Measurements from ENCODE around the gene RUVBL2. TPM values are rescaled to one million over a fixed set of nuclear protein-coding genes. Genes with fewer than 3 reads are reported as not detected.
"Not testable (repeated sequence)": the region's sequence is repeated elsewhere in the genome, so short reads cannot be mapped to it uniquely, and the experiment has no call there.

Gene RUVBL2
- total and polyA plus RNA-seq, 8 donors = 0.58 to 96.0 (median 61.2) TPM

- H3K27me3 ChIP-seq = peaks cover 0 to 5% (median 0%) of the 10 kb centered on the region in 3 donors
- H3K4me3 ChIP-seq = no peak overlapping the region
- no peaks in the 10 kb centered on the region for H3K4me1 ChIP-seq
- intact Hi-C loops (cut with DNase I; ENCODE audit: low total_unique reads) = no loop called here
- no peaks in the 10 kb centered on the region for H3K36me3 ChIP-seq
- H3K27ac ChIP-seq = no peak overlapping the region
- WGBS, 5 donors = 53 to 78% (median 60%) methylated on average over 10 to 17 of the region's 17 CpGs
- DNase-seq = no peak
- TF ChIP-seq POLR2AphosphoS5 (IDR thresholded peaks at IDR 0.05) (no peak), CTCF (IDR thresholded peaks at IDR 0.05) (no peak), POLR2A (IDR thresholded peaks at IDR 0.05) (no peak), EP300 (IDR thresholded peaks at IDR 0.05) (no peak)
- H3K9me3 ChIP-seq = no peaks in the 10 kb centered on the region
Measured at GRCh38 chr19:49042177-49042576, 48.5 kb downstream of the RUVBL2 start.

- WGBS, 5 donors = 73 to 92% (median 81%) methylated on average over 2 to 4 of the region's 4 CpGs
- intact Hi-C loops (cut with DNase I; ENCODE audit: low total_unique reads); H3K27me3 ChIP-seq; H3K4me1 ChIP-seq; H3K36me3 ChIP-seq; H3K27ac ChIP-seq; H3K9me3 ChIP-seq; DNase-seq; H3K4me3 ChIP-seq: not testable (repeated sequence)
Measured at GRCh38 chr19:49042666-49043065, 49.0 kb downstream of the RUVBL2 start.

GRCh38 chr19:49043548-49043947 is 49.9 kb downstream of the RUVBL2 start, which contains the start of gene CGB5:
Gene CGB5 (plus strand): TSS chr19:49043848. CDS start chr19:49044210, 362 bp downstream.
- H3K4me1 ChIP-seq; H3K27me3 ChIP-seq; H3K4me3 ChIP-seq; DNase-seq; H3K36me3 ChIP-seq; H3K27ac ChIP-seq; H3K9me3 ChIP-seq; intact Hi-C loops (cut with DNase I; ENCODE audit: low total_unique reads): not testable (repeated sequence)
- 55 to 62% (median 62%) methylated on average over 10 to 15 of the region's 15 CpGs for WGBS, 5 donors

- H3K9me3 ChIP-seq; H3K36me3 ChIP-seq; H3K4me1 ChIP-seq; H3K27ac ChIP-seq; H3K27me3 ChIP-seq; intact Hi-C loops (cut with DNase I; ENCODE audit: low total_unique reads); H3K4me3 ChIP-seq; DNase-seq: not testable (repeated sequence)
- 54 to 70% (median 66%) methylated on average over 8 to 12 of the region's 12 CpGs for WGBS, 5 donors
Measured at GRCh38 chr19:49049011-49049410, 55.3 kb downstream of the RUVBL2 start, which contains the start of gene CGB8. Gene CGB8 (minus strand): TSS chr19:49049111. CDS start chr19:49048739, 372 bp downstream.

GRCh38 chr19:49049834-49050233 is 56.1 kb downstream of the RUVBL2 start:
- DNase-seq; H3K36me3 ChIP-seq; H3K9me3 ChIP-seq; H3K4me3 ChIP-seq; H3K27me3 ChIP-seq; H3K4me1 ChIP-seq; H3K27ac ChIP-seq; intact Hi-C loops (cut with DNase I; ENCODE audit: low total_unique reads): not testable (repeated sequence)
- 74 to 86% (median 77%) methylated on average over 3 of the region's 4 CpGs for WGBS, 5 donors

GRCh38 chr19:49050376-49051033 is 56.8 kb downstream of the RUVBL2 start:
- H3K4me3 ChIP-seq = not testable (repeated sequence)

GRCh38 chr19:49056101-49056901 is 62.6 kb downstream of the RUVBL2 start:
- no peaks in the 10 kb centered on the region for H3K36me3 ChIP-seq
- peak overlapping the region in 1 of 5 donors; percentile 5 for H3K27ac ChIP-seq
- no peaks in the 10 kb centered on the region for H3K9me3 ChIP-seq
- H3K4me3 ChIP-seq = peak overlapping the region; percentile 52 to 58 (median 57)
- peaks cover 24 to 29% (median 25%) of the 10 kb centered on the region in 4 donors for H3K4me1 ChIP-seq
- DNase-seq = peak; percentile 60 to 79
- intact Hi-C loops (cut with DNase I; ENCODE audit: low total_unique reads) = no loop called here
- WGBS, 5 donors = 1 to 6% (median 1%) methylated on average over 12 to 63 of the region's 63 CpGs
- TF ChIP-seq POLR2A (IDR thresholded peaks at IDR 0.05) = no peak
- peak in 4 of 7 experiments; percentile 15 to 46 (median 45) for TF ChIP-seq CTCF (IDR thresholded peaks at IDR 0.05)
- peaks cover 0 to 61% (median 41%) of the 10 kb centered on the region in 3 donors for H3K27me3 ChIP-seq

More at GRCh38 chr19:49050376-49051033, 56.8 kb downstream of the RUVBL2 start:
- H3K4me1 ChIP-seq; H3K27me3 ChIP-seq; H3K27ac ChIP-seq; DNase-seq; intact Hi-C loops (cut with DNase I; ENCODE audit: low total_unique reads); H3K36me3 ChIP-seq; H3K9me3 ChIP-seq: not testable (repeated sequence)
- WGBS, 5 donors = 59 to 67% (median 64%) methylated on average over 19 to 24 of the region's 24 CpGs

- H3K27me3 ChIP-seq = peaks cover 0 to 69% (median 46%) of the 10 kb centered on the region in 3 donors
- H3K9me3 ChIP-seq; H3K36me3 ChIP-seq; H3K27ac ChIP-seq; DNase-seq; intact Hi-C loops (cut with DNase I; ENCODE audit: low total_unique reads): not testable (repeated sequence)
- WGBS, 5 donors = 3 to 5% (median 5%) methylated on average over 17 to 34 of the region's 34 CpGs
- H3K4me3 ChIP-seq = peak overlapping the region; percentile 52 to 58 (median 57)
- H3K4me1 ChIP-seq = peaks cover 24 to 29% (median 25%) of the 10 kb centered on the region in 4 donors
Measured at GRCh38 chr19:49056902-49057596, 63.4 kb downstream of the RUVBL2 start.
